ACC112 (cell line): ENCODE results near the gene MSH3.

Experiments used
- H2AFZ ChIP-seq: fragments of 200-600 bp; sonication (generic); one replicate; pipeline ENCODE4 v1.6.0; 2017; ENCODE audit warnings: antibody characterized with exemption, low read length; ENCODE audit not compliant: unreplicated experiment
- H3K27ac ChIP-seq: fragments of 200-600 bp; sonication (generic); 2 replicates; pipeline ENCODE4 v1.5.1; 2014; ENCODE audit warnings: low read depth, mild to moderate bottlenecking, antibody characterized with exemption, low read length, moderate library complexity
- H3K27me3 ChIP-seq: fragments of 200-600 bp; sonication (generic); 2 replicates; pipeline ENCODE4 v1.6.1; 2014; ENCODE audit warnings: mild to moderate bottlenecking, antibody characterized with exemption, low read length, moderate library complexity, mixed read lengths; ENCODE audit not compliant: insufficient read depth
- H3K36me3 ChIP-seq: fragments of 200-600 bp; sonication (generic); 2 replicates; pipeline ENCODE4 v1.6.1; 2016; ENCODE audit warnings: mild to moderate bottlenecking, antibody characterized with exemption, low read length, moderate library complexity, mixed read lengths; ENCODE audit not compliant: insufficient read depth
- H3K4me1 ChIP-seq: fragments of 200-600 bp; sonication (generic); one replicate; pipeline ENCODE4 v1.6.1; 2016; ENCODE audit warnings: low read length, mixed read lengths; ENCODE audit not compliant: insufficient read depth, unreplicated experiment, control insufficient read depth
- H3K4me3 ChIP-seq: fragments of 200-600 bp; sonication (generic); 2 replicates; pipeline ENCODE4 v1.5.1; 2014; ENCODE audit warnings: mild to moderate bottlenecking, low read depth, low read length
- H3K79me2 ChIP-seq: fragments of 200-600 bp; sonication (generic); one replicate; pipeline ENCODE4 v1.6.0; 2016; ENCODE audit warnings: low read length; ENCODE audit not compliant: control insufficient read depth, unreplicated experiment, insufficient read depth

The MSH3 gene

GRCh38 chr5:80705801-80706200 is 51.3 kb downstream of the MSH3 start:
- H3K27ac ChIP-seq = no peak overlapping the region
- H3K4me3 ChIP-seq = no peak overlapping the region

GRCh38 chr5:80706835-80707447 is 52.5 kb downstream of the MSH3 start:
- Histone ChIP-seq H3K27me3 (no peaks in the 10 kb centered on the region), H2AFZ (no peak overlapping the region), H3K79me2 (no peaks in the 10 kb centered on the region), H3K4me1 (no peaks in the 10 kb centered on the region), H3K4me3 (no peak overlapping the region), H3K36me3 (no peaks in the 10 kb centered on the region), H3K27ac (no peak overlapping the region)

More at GRCh38 chr5:80705801-80706200, 51.3 kb downstream of the MSH3 start:
- Histone ChIP-seq H2AFZ (no peak overlapping the region), H3K4me1 (no peaks in the 10 kb centered on the region), H3K27me3 (no peaks in the 10 kb centered on the region), H3K79me2 (no peaks in the 10 kb centered on the region), H3K36me3 (no peaks in the 10 kb centered on the region)

- Histone ChIP-seq H3K27ac (no peak overlapping the region), H3K27me3 (no peaks in the 10 kb centered on the region), H2AFZ (no peak overlapping the region), H3K36me3 (no peaks in the 10 kb centered on the region), H3K4me3 (no peak overlapping the region), H3K4me1 (no peaks in the 10 kb centered on the region), H3K79me2 (no peaks in the 10 kb centered on the region)
Measured at GRCh38 chr5:80707645-80708044, 53.2 kb downstream of the MSH3 start.

- Histone ChIP-seq H3K36me3 (0 out of 2 replicates have a peak, but pooled peaks cover 2% of the 10 kb centered on the region), H3K4me1 (no peaks in the 10 kb centered on the region), H3K4me3 (no peak overlapping the region), H3K79me2 (no peaks in the 10 kb centered on the region), H3K27ac (no peak overlapping the region), H3K27me3 (no peaks in the 10 kb centered on the region), H2AFZ (no peak overlapping the region)
Measured at GRCh38 chr5:80711216-80711615, 56.8 kb downstream of the MSH3 start.

GRCh38 chr5:80711938-80712337 is 57.5 kb downstream of the MSH3 start:
- Histone ChIP-seq H3K4me3 (no peak overlapping the region), H3K27ac (no peak overlapping the region), H3K27me3 (no peaks in the 10 kb centered on the region), H3K79me2 (no peaks in the 10 kb centered on the region), H3K36me3 (peaks cover 5% of the 10 kb centered on the region; the same call in 1 of the 2 replicates), H3K4me1 (no peaks in the 10 kb centered on the region), H2AFZ (no peak overlapping the region)

GRCh38 chr5:80712919-80713318 is 58.5 kb downstream of the MSH3 start:
- Histone ChIP-seq H3K4me3 (no peak overlapping the region), H3K36me3 (peaks cover 5% of the 10 kb centered on the region; the same call in 1 of the 2 replicates), H2AFZ (no peak overlapping the region), H3K79me2 (no peaks in the 10 kb centered on the region), H3K4me1 (no peaks in the 10 kb centered on the region), H3K27me3 (no peaks in the 10 kb centered on the region), H3K27ac (no peak overlapping the region)

- H3K4me1 ChIP-seq = no peaks in the 10 kb centered on the region
- no peak overlapping the region for H3K4me3 ChIP-seq
- no peaks in the 10 kb centered on the region for H3K79me2 ChIP-seq
- peaks cover 5% of the 10 kb centered on the region; the same call in 1 of the 2 replicates for H3K36me3 ChIP-seq
- no peak overlapping the region for H2AFZ ChIP-seq
- no peak overlapping the region for H3K27ac ChIP-seq
- no peaks in the 10 kb centered on the region for H3K27me3 ChIP-seq
Measured at GRCh38 chr5:80713631-80714030, 59.2 kb downstream of the MSH3 start.

- Histone ChIP-seq H3K79me2 (no peaks in the 10 kb centered on the region), H3K36me3 (peaks cover 12% of the 10 kb centered on the region), H2AFZ (no peak overlapping the region), H3K4me3 (no peak overlapping the region), H3K27ac (no peak overlapping the region), H3K27me3 (no peaks in the 10 kb centered on the region), H3K4me1 (no peaks in the 10 kb centered on the region)
Measured at GRCh38 chr5:80714570-80715298, 60.3 kb downstream of the MSH3 start.

- peaks cover 19% of the 10 kb centered on the region for H3K36me3 ChIP-seq
- H2AFZ ChIP-seq = no peak overlapping the region
- H3K27me3 ChIP-seq = no peaks in the 10 kb centered on the region
- H3K79me2 ChIP-seq = no peaks in the 10 kb centered on the region
- no peak overlapping the region for H3K4me3 ChIP-seq
- H3K4me1 ChIP-seq = no peaks in the 10 kb centered on the region
- no peak overlapping the region for H3K27ac ChIP-seq
Measured at GRCh38 chr5:80715887-80716286, 61.4 kb downstream of the MSH3 start.

GRCh38 chr5:80720181-80720580 is 65.7 kb downstream of the MSH3 start:
- Histone ChIP-seq H3K27ac (no peak overlapping the region), H3K4me3 (no peak overlapping the region), H3K4me1 (no peaks in the 10 kb centered on the region), H3K79me2 (no peaks in the 10 kb centered on the region), H2AFZ (no peak overlapping the region), H3K36me3 (peaks cover 17% of the 10 kb centered on the region), H3K27me3 (no peaks in the 10 kb centered on the region)

GRCh38 chr5:80722916-80723315 is 68.5 kb downstream of the MSH3 start:
- no peaks in the 10 kb centered on the region for H3K4me1 ChIP-seq
- H3K36me3 ChIP-seq = peaks cover 14% of the 10 kb centered on the region
- no peak overlapping the region for H3K4me3 ChIP-seq
- no peaks in the 10 kb centered on the region for H3K79me2 ChIP-seq
- H2AFZ ChIP-seq = no peak overlapping the region
- no peak overlapping the region for H3K27ac ChIP-seq
- no peaks in the 10 kb centered on the region for H3K27me3 ChIP-seq
